Endothelial cell of umbilical vein (primary cell): ENCODE data around the gene ARHGAP15. TPM values are rescaled to one million over a fixed set of nuclear protein-coding genes. Genes with fewer than 3 reads are reported as not detected.

Experiments used
- BruUV-seq: library from RNA; stranded (reverse); fragments of 400-500 nt; replicated peaks from 2 replicates; lab custom pipeline; 2021; lab: Mats Ljungman, UMichigan
- CTCF ChIA-PET: fragments of 300-600, 350-600 bp; sonication (Branson Sonifier 250); formaldehyde crosslinking; loops from one replicate; lab custom pipeline; 2021; ENCODE audit warnings: antibody characterized with exemption, inconsistent platforms; lab: Charles Lee
- POLR2A ChIA-PET: fragments of 300-600, 350-600 bp; sonication (Branson Sonifier 250); formaldehyde crosslinking; loops from one replicate; lab custom pipeline; 2021; ENCODE audit warnings: antibody characterized with exemption, inconsistent platforms; lab: Charles Lee
- DNase-seq: peaks from one replicate; pipeline ENCODE4 v3.0.0-alpha.2; 2011; ENCODE audit warnings: low read depth, low spot score
- FAIRE-seq: peaks from 2 replicates; lab custom pipeline; 2011; peaks lifted over from hg19 to GRCh38; lab: Jason Lieb, UNC
- H2AFZ ChIP-seq: 2 replicates; pipeline ENCODE4 v1.6.0; 2012; ENCODE audit warnings: low read depth, low read length, control low read depth, inconsistent platforms
- H3K27ac ChIP-seq: 2 replicates; pipeline ENCODE4 v1.5.1; 2011; ENCODE audit warnings: low read depth, mild to moderate bottlenecking, control low read depth, low read length, moderate library complexity; ENCODE audit not compliant: insufficient read depth
- H3K27me3 ChIP-seq, 2 experiments: 2 replicates each; pipeline versions ENCODE4 v1.6.0 to v1.6.1; 2011; ENCODE audit warnings: low read length in 2 of 2, mixed read lengths in 1 of 2; ENCODE audit not compliant: control insufficient read depth in 2 of 2, insufficient read depth in 2 of 2
- H3K36me3 ChIP-seq, 2 experiments: 2 replicates in 1 of 2; 3 replicates in 1 of 2; pipeline ENCODE4 v1.5.1; 2011; ENCODE audit warnings: low read length in 2 of 2, mild to moderate bottlenecking in 1 of 2, moderate library complexity in 1 of 2; ENCODE audit not compliant: control insufficient read depth in 2 of 2, insufficient read depth in 2 of 2; ENCODE audit errors: extremely low read depth in 1 of 2
- H3K4me1 ChIP-seq: 3 replicates; pipeline ENCODE4 v1.5.1; 2011; ENCODE audit warnings: mild to moderate bottlenecking, low read length; ENCODE audit not compliant: control insufficient read depth, insufficient read depth; ENCODE audit errors: extremely low read depth
- H3K4me2 ChIP-seq: 2 replicates; pipeline ENCODE4 v1.6.1; 2011; ENCODE audit warnings: low read length, control low read depth, mixed read lengths; ENCODE audit not compliant: insufficient read depth
- H3K4me3 ChIP-seq, 3 experiments: fragments of 200-600 bp in 1 of 3; sonication (generic), shearing (Covaris generic) in 1 of 3; replicated peaks in 1 of 3; 2 replicates each; pipeline ENCODE4 v1.5.1; 2011 to 2016; ENCODE audit warnings: control low read depth in 3 of 3, low read length in 3 of 3, mild to moderate bottlenecking in 2 of 3, inconsistent platforms in 1 of 3, low read depth in 1 of 3, moderate library complexity in 1 of 3; ENCODE audit not compliant: insufficient read depth in 1 of 3
- H3K79me2 ChIP-seq: 2 replicates; pipeline ENCODE4 v1.6.0; 2012; ENCODE audit warnings: low read length, inconsistent platforms; ENCODE audit not compliant: control insufficient read depth, insufficient read depth
- H3K9ac ChIP-seq: replicated peaks from 2 replicates; pipeline ENCODE3; 2011; ENCODE audit warnings: low read length, control low read depth; ENCODE audit not compliant: insufficient read depth; ENCODE audit errors: extremely low read depth
- H3K9me1 ChIP-seq: replicated peaks from 3 replicates; pipeline ENCODE4 v1.6.0; 2011; ENCODE audit warnings: mild to moderate bottlenecking, low read length; ENCODE audit not compliant: control insufficient read depth, insufficient read depth; ENCODE audit errors: extremely low read depth
- H3K9me3 ChIP-seq: replicated peaks from 2 replicates; pipeline ENCODE4 v1.5.1; 2012; ENCODE audit warnings: low read length, inconsistent platforms; ENCODE audit not compliant: control insufficient read depth, insufficient read depth
- H4K20me1 ChIP-seq: replicated peaks from 2 replicates; pipeline ENCODE3; 2011; ENCODE audit warnings: mild to moderate bottlenecking, low read length; ENCODE audit not compliant: control insufficient read depth, insufficient read depth; ENCODE audit errors: extremely low read depth
- CTCF ChIP-seq, 2 donors: IDR thresholded peaks; 1 replicate in 1 of 2; 2 replicates in 1 of 2; pipeline ENCODE4 v1.5.1; 2011; ENCODE audit warnings: low read length in 2 of 2, mild to moderate bottlenecking in 2 of 2, moderate library complexity in 2 of 2, control low read depth in 1 of 2, inconsistent platforms in 1 of 2, low read depth in 1 of 2; ENCODE audit not compliant: insufficient read depth in 1 of 2; ENCODE audit errors: extremely low read depth in 1 of 2
- EZH2 ChIP-seq: IDR thresholded peaks from 2 replicates; pipeline ENCODE4 v1.6.1; 2012; ENCODE audit warnings: borderline replicate concordance, low read depth, mild to moderate bottlenecking, moderate library complexity, low read length, inconsistent platforms; ENCODE audit not compliant: severe bottlenecking
- FOS ChIP-seq: IDR thresholded peaks from 2 replicates; pipeline ENCODE4 v1.6.1; 2011; ENCODE audit warnings: mild to moderate bottlenecking, low read length, moderate library complexity, borderline replicate concordance; ENCODE audit not compliant: insufficient read depth
- GATA2 ChIP-seq: IDR thresholded peaks from 2 replicates; pipeline ENCODE4 v1.7.0; 2011; ENCODE audit warnings: low read depth, mild to moderate bottlenecking, moderate library complexity, mixed read lengths, low read length; ENCODE audit not compliant: insufficient read length, insufficient read depth
- JUN ChIP-seq: IDR thresholded peaks from 2 replicates; pipeline ENCODE4 v1.6.1; 2011; ENCODE audit warnings: borderline replicate concordance, low read depth; ENCODE audit not compliant: insufficient read length, insufficient read depth
- MAX ChIP-seq: IDR thresholded peaks from 2 replicates; pipeline ENCODE4 v1.6.1; 2011; ENCODE audit not compliant: insufficient read depth, insufficient read length
- MYC ChIP-seq: IDR thresholded peaks from one replicate; pipeline ENCODE4 v1.6.1; 2011; ENCODE audit warnings: mild to moderate bottlenecking, low read depth, low read length
- POLR2A ChIP-seq: IDR thresholded peaks from 2 replicates; pipeline ENCODE4 v1.6.1; 2012; ENCODE audit warnings: low read depth, mild to moderate bottlenecking, control low read depth, low read length
- POLR2AphosphoS5 ChIP-seq: IDR thresholded peaks from 2 replicates; pipeline ENCODE4 v1.6.1; 2012; ENCODE audit warnings: low read depth, mild to moderate bottlenecking, control low read depth, low read length, moderate library complexity; ENCODE audit not compliant: insufficient read depth
- dilution Hi-C: fragments of 300-500 bp; cut with MboI; formaldehyde crosslinking; loops from one replicate; pipeline ENCODE4 v1.15.0; 2019; ENCODE audit warnings: low sequenced_read_pairs; ENCODE audit not compliant: extremely low pct_ligation_motif_present
- intact Hi-C: fragments of 100-400 bp; cut with micrococcal nuclease; formaldehyde crosslinking; loops from one replicate; pipeline ENCODE4 v1.10.0; 2022
- polyA plus RNA-seq, 4 experiments: library from polyadenylated mRNA; depleted of rRNA in 3 of 4; stranded (reverse) in 3 of 4; unstranded in 1 of 4; fragments of >200 nt; gene quantifications; 2 replicates each; pipeline versions ENCODE4 v1.2.1 to v1.2.3, GENCODE V29; 2011 to 2012; ENCODE audit warnings: missing spikeins in 1 of 4
- total RNA-seq: library from RNA; stranded (reverse); gene quantifications from 2 replicates; pipeline ENCODE4 v1.2.3, GENCODE V29; 2021

Gene ARHGAP15
- total and polyA plus RNA-seq, 2 donors (not counting 3 experiments of a cell fraction or from before 2014, with no cell fraction given) = not detected

GRCh38 chr2:143169105-143169504 lies 39.9 kb downstream of the ARHGAP15 start:
- no TSS peak for BruUV-seq
- FAIRE-seq = no peak

More at GRCh38 chr2:143169105-143169504, 39.9 kb downstream of the ARHGAP15 start:
- Histone ChIP-seq H4K20me1 (no peaks in the 10 kb centered on the region), H3K27ac (no peak overlapping the region), H3K4me2 (no peak overlapping the region), H3K79me2 (no peaks in the 10 kb centered on the region), H3K9me3 (no peaks in the 10 kb centered on the region), H3K4me1 (no peaks in the 10 kb centered on the region), H3K27me3 (no peaks in the 10 kb centered on the region), H3K9me1 (no peaks in the 10 kb centered on the region), H3K9ac (no peak overlapping the region), H3K4me3 (no peak overlapping the region), H2AFZ (no peak overlapping the region), H3K36me3 (no peaks in the 10 kb centered on the region)
- dilution Hi-C loops (no loop called here), intact Hi-C loops (no loop called here)
- DNase-seq = no peak
- ChIA-PET CTCF (interaction anchor here (0.6 kb wide), 1 partner anchor 90 kb away, joined by 3 read pairs; no protein-coding TSS in a partner anchor), POLR2A (no interaction called here)
- TF ChIP-seq MYC = no peak
- no peak for TF ChIP-seq CTCF (IDR thresholded peaks at IDR 0.05; ENCODE audit: extremely low read depth in 1 of 2, insufficient read depth in 1 of 2, low read depth in 1 of 2, low read length in 2 of 2)
- TF ChIP-seq POLR2A = no peak
- TF ChIP-seq JUN = no peak
- no peak for TF ChIP-seq POLR2AphosphoS5
- no peak for TF ChIP-seq MAX
- TF ChIP-seq FOS = no peak
- no peak for TF ChIP-seq EZH2
- TF ChIP-seq GATA2 = no peak
